Fibroblast of mammary gland (primary cell): ENCODE results near the gene PDE6H.

Source experiments
- DNase-seq: peaks from one replicate; pipeline ENCODE4 v3.0.0-alpha.2; 2010; ENCODE audit warnings: low read depth
- H3K4me3 ChIP-seq: 2 replicates; pipeline ENCODE4 v1.5.1; 2011; ENCODE audit warnings: low read depth, mild to moderate bottlenecking, low read length, moderate library complexity; ENCODE audit not compliant: control insufficient read depth
- TF ChIP-seq, protein P1 (sequence below): conservative IDR thresholded peaks from 2 replicates; pipeline ENCODE4 v1.5.1; 2011; ENCODE audit warnings: low read depth, low read length, inconsistent platforms; ENCODE audit not compliant: control insufficient read depth, insufficient read depth

PDE6H gene

DNA sequence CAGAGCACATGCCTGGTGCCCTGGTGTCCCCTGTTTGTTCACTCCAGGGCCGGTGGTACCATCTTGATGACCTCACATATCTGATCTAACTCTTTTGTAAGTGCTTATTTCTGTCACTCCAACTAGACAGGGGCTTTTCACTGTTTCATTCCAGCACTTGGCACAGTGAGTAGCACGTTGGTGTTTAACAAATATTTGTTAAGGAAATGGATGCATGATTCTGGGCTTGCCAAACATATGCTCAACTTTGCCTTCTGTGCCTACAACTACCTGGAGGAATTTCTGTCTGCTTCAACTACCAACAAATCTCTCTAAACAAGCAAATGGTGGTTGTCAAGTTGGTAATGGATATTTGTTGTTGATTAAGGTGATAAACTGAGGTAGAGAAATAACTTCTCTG, 31.6 kb downstream of the PDE6H start:
- no peak overlapping the region for H3K4me3 ChIP-seq
- TF ChIP-seq, protein P1, sequence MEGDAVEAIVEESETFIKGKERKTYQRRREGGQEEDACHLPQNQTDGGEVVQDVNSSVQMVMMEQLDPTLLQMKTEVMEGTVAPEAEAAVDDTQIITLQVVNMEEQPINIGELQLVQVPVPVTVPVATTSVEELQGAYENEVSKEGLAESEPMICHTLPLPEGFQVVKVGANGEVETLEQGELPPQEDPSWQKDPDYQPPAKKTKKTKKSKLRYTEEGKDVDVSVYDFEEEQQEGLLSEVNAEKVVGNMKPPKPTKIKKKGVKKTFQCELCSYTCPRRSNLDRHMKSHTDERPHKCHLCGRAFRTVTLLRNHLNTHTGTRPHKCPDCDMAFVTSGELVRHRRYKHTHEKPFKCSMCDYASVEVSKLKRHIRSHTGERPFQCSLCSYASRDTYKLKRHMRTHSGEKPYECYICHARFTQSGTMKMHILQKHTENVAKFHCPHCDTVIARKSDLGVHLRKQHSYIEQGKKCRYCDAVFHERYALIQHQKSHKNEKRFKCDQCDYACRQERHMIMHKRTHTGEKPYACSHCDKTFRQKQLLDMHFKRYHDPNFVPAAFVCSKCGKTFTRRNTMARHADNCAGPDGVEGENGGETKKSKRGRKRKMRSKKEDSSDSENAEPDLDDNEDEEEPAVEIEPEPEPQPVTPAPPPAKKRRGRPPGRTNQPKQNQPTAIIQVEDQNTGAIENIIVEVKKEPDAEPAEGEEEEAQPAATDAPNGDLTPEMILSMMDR = no peak
- no peak for DNase-seq

DNA sequence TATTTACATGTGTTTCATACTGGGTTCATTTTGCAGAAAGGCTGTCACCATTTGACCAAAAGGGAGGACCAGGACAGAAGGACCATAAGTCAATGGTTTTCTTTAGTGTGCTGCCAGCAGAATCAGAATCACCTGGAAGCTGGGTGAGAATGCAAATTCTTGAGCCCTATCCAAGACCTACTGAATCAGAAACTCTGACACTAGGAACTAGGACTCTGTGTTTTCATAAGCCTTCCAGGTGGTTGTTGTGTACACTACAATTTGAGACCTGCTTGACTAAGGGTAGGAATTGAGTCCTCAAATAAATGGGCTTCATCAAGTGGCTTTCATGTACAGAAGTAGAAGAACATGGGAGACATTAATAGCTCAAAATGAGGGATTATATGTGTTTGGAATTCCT, 32.2 kb downstream of the PDE6H start:
- TF ChIP-seq, protein P1 = no peak
- H3K4me3 ChIP-seq = no peak overlapping the region

DNA sequence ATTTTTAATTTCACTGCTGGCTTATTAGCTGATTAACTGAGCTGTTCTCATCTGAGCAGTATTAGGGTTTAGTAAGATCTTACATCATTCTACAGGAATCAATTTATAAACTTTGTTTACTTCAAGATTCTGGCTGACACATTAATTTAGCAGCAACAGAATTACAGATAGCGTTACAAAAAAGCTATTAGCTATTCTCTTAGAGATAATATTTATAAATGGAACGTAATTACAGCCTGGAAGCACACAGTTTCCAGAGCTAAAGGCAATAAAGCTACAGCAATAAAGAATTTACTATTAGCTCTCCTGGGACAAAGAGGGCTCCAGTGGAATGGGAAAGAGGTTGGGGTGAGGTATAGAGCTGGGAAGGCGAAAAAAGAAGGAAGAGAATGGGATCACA, 34.7 kb downstream of the PDE6H start:
- no peak overlapping the region for H3K4me3 ChIP-seq
- TF ChIP-seq, protein P1 = no peak
- DNase-seq = no peak

More for the DNA sequence above, 32.2 kb downstream of the PDE6H start:
- no peak for DNase-seq

DNA sequence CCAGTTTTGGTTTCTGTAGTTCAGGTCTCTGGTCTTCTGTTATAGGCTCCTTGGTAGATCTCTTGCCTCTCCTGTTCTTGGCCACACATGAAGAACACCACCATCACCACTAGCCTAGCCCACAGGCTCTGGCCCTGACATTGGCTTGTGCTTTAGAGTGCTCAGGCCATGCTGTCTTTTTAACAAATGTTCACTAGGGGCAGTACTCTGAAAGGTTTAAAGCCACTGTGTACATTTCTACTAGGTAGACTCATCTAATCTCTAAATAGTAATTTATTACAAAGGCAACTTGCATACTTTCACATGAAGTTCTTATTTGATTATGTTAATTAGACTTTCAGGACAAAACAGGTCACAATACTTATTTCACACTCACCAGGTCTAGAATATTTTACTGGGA, 38.3 kb downstream of the PDE6H start:
- TF ChIP-seq, protein P1 = peak; percentile 28
- H3K4me3 ChIP-seq = no peak overlapping the region
- DNase-seq = peak; percentile 12

DNA sequence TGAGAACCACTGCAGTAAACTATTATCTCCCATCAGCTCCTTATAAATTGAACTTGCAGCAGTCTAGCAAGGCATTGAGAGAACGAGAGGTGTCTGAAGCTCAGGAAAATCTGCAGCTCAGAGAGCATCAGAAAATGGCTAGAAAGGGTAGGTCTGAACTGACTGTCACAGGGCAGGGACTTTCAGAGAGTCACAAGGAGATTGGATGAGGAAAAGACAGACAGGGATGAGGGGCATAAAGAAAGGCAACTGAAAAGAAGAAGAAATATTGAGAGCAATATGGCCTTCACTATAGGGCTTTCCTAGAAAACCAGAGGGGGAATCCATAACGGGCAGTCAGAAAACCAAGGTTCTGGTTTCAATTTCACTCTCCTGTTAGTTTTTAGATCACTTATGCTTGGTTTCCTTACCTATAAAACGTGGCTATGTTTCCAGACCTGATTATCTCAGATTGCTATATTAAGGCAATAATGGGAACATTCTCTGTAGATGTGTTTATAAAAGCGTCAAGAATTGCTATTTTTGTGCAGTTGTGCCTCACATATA, 40.9 kb downstream of the PDE6H start:
- TF ChIP-seq, protein P1 = no peak
- DNase-seq = no peak
- H3K4me3 ChIP-seq = no peak overlapping the region

DNA sequence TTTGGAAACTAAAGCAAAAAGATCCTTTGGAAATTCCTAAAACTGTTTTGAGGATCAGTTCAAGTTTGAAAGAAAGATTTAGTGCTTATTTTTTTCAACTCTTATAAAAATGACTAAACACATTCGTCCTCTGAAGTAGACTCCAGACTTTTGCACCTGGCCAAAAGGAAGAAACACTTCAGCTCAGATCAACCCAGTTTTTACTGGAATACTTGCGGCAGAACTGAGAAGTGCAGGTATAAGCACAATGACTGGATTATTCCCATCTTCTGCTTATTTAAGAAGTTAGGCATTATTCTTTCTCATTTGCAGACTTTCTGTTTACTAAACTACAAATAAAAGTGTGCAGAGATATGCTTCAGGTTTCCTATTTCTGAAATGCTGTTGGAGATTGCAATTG, 41.9 kb downstream of the PDE6H start:
- TF ChIP-seq, protein P1 = no peak
- H3K4me3 ChIP-seq = no peak overlapping the region

DNA sequence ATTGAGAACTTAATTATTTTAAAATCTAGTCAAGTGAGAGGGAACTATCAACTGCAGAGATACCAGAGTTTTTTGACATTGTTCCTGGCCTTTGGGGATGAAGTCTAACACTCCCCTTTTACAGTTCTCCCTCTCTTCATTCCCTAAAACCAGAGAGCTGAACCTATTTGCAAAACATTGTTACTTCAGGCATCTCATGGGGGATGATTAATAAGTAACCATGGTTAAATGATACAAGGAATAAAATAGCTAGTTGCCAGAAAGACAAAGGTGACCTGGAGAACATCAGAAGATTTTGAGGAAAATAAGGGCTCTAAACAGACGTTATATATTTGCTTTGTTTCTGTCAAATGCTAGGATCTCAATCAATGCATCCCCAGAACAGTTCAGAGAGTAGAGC, 42.3 kb downstream of the PDE6H start:
- TF ChIP-seq, protein P1 = no peak
- DNase-seq = no peak
- no peak overlapping the region for H3K4me3 ChIP-seq

More for the DNA sequence above, 41.9 kb downstream of the PDE6H start:
- DNase-seq = no peak
